DOHH2 (cell line): ENCODE results near the gene GPD2.

Experiments used
- H3F3A ChIP-seq: fragments of 200-600 bp; sonication (generic), shearing (Covaris generic); 2 replicates; pipeline ENCODE4 v1.6.0; 2016; ENCODE audit warnings: antibody characterized with exemption, mild to moderate bottlenecking; ENCODE audit not compliant: control insufficient read depth, insufficient read depth
- H3K27ac ChIP-seq: fragments of 200-600 bp; sonication (generic); 2 replicates; pipeline ENCODE4 v1.5.1; 2014; ENCODE audit warnings: low read depth, mild to moderate bottlenecking, low read length, moderate library complexity
- H3K27me3 ChIP-seq: fragments of 200-600 bp; sonication (generic); 2 replicates; pipeline ENCODE4 v1.6.1; 2014; ENCODE audit warnings: mild to moderate bottlenecking, low read length, mixed read lengths; ENCODE audit not compliant: control insufficient read depth
- H3K36me3 ChIP-seq: fragments of 200-600 bp; sonication (generic); 2 replicates; pipeline ENCODE4 v1.6.1; 2014; ENCODE audit warnings: mild to moderate bottlenecking, low read length, moderate library complexity, mixed read lengths; ENCODE audit not compliant: control insufficient read depth
- H3K4me1 ChIP-seq: fragments of 200-600 bp; sonication (generic); 2 replicates; pipeline ENCODE4 v1.6.1; 2014; ENCODE audit warnings: mild to moderate bottlenecking, low read length, mixed read lengths; ENCODE audit not compliant: control insufficient read depth
- H3K4me2 ChIP-seq: fragments of 200-600 bp; sonication (generic); 2 replicates; pipeline ENCODE4 v1.6.0; 2014; ENCODE audit warnings: mild to moderate bottlenecking, low read length, moderate library complexity
- H3K4me3 ChIP-seq: fragments of 200-600 bp; sonication (generic); 2 replicates; pipeline ENCODE4 v1.5.1; 2014; ENCODE audit warnings: mild to moderate bottlenecking, low read length, mixed read lengths
- H3K79me2 ChIP-seq: fragments of 200-600 bp; sonication (generic); 2 replicates; pipeline ENCODE4 v1.6.1; 2014; ENCODE audit warnings: mild to moderate bottlenecking, low read length, mixed read lengths; ENCODE audit not compliant: control insufficient read depth
- H3K9me2 ChIP-seq: fragments of 200-600 bp; sonication (generic); replicated peaks from 2 replicates; pipeline ENCODE4 v1.6.1; 2014; ENCODE audit warnings: mild to moderate bottlenecking, low read length, mixed read lengths; ENCODE audit not compliant: control insufficient read depth
- H3K9me3 ChIP-seq: fragments of 200-600 bp; sonication (generic); 2 replicates; pipeline ENCODE4 v1.6.1; 2014; ENCODE audit warnings: antibody characterized with exemption, low read length, mixed read lengths; ENCODE audit not compliant: control insufficient read depth, insufficient read depth
- H4K20me1 ChIP-seq: fragments of 200-600 bp; sonication (generic); 2 replicates; pipeline ENCODE4 v1.6.0; 2014; ENCODE audit warnings: low read depth, mild to moderate bottlenecking, antibody characterized with exemption, low read length, moderate library complexity; ENCODE audit not compliant: control insufficient read depth, insufficient read depth
- CTCF ChIP-seq: fragments of 200-600 bp; sonication (generic); IDR thresholded peaks from one replicate; pipeline ENCODE4 v1.5.1; 2014; ENCODE audit warnings: antibody characterized with exemption, mild to moderate bottlenecking, low read depth, low read length; ENCODE audit not compliant: poor library complexity, severe bottlenecking
- EZH2phosphoT487 ChIP-seq: fragments of 200-600 bp; sonication (generic); IDR thresholded peaks from 2 replicates; pipeline ENCODE4 v1.6.1; 2017; ENCODE audit warnings: borderline replicate concordance, mild to moderate bottlenecking, antibody characterized with exemption, low read length, moderate library complexity, mixed read lengths

GPD2 gene

GRCh38 chr2:156532989-156533388, 96.8 kb downstream of the GPD2 start:
- Histone ChIP-seq H3K9me2 (no peaks in the 10 kb centered on the region), H3K4me2 (no peak overlapping the region), H3F3A (no peaks in the 10 kb centered on the region), H3K79me2 (no peaks in the 10 kb centered on the region), H3K27ac (no peak overlapping the region), H3K9me3 (no peaks in the 10 kb centered on the region), H3K4me1 (peaks cover 12% of the 10 kb centered on the region), H3K27me3 (no peaks in the 10 kb centered on the region), H3K4me3 (no peak overlapping the region), H3K36me3 (no peaks in the 10 kb centered on the region), H4K20me1 (no peaks in the 10 kb centered on the region)
- TF ChIP-seq CTCF (no peak), EZH2phosphoT487 (no peak)

GRCh38 chr2:156536534-156536933, 100.4 kb downstream of the GPD2 start:
- Histone ChIP-seq H3K9me3 (no peaks in the 10 kb centered on the region), H3K4me2 (no peak overlapping the region), H3K79me2 (no peaks in the 10 kb centered on the region), H3K9me2 (no peaks in the 10 kb centered on the region), H3K27ac (no peak overlapping the region), H3K27me3 (no peaks in the 10 kb centered on the region), H3K36me3 (no peaks in the 10 kb centered on the region), H3K4me1 (peaks cover 12% of the 10 kb centered on the region), H3K4me3 (no peak overlapping the region), H3F3A (no peaks in the 10 kb centered on the region), H4K20me1 (no peaks in the 10 kb centered on the region)
- TF ChIP-seq CTCF, result no peak
- TF ChIP-seq EZH2phosphoT487, result no peak

- Histone ChIP-seq H3K4me3 (no peak overlapping the region), H4K20me1 (no peaks in the 10 kb centered on the region), H3K4me1 (peaks cover 12% of the 10 kb centered on the region), H3K27ac (no peak overlapping the region), H3K79me2 (no peaks in the 10 kb centered on the region), H3F3A (no peaks in the 10 kb centered on the region), H3K9me3 (no peaks in the 10 kb centered on the region), H3K4me2 (no peak overlapping the region), H3K27me3 (no peaks in the 10 kb centered on the region), H3K36me3 (no peaks in the 10 kb centered on the region), H3K9me2 (no peaks in the 10 kb centered on the region)
- TF ChIP-seq CTCF (no peak), EZH2phosphoT487 (no peak)
Observed at GRCh38 chr2:156537141-156537540, 101.0 kb downstream of the GPD2 start.

GRCh38 chr2:156538083-156538504, 101.9 kb downstream of the GPD2 start:
- H3K9me3 ChIP-seq, result no peaks in the 10 kb centered on the region
- TF ChIP-seq EZH2phosphoT487, result no peak
- TF ChIP-seq CTCF, result no peak
- H3K4me2 ChIP-seq, result no peak overlapping the region
- no peaks in the 10 kb centered on the region for H3F3A ChIP-seq
- H4K20me1 ChIP-seq, result no peaks in the 10 kb centered on the region
- no peak overlapping the region for H3K4me3 ChIP-seq
- no peaks in the 10 kb centered on the region for H3K9me2 ChIP-seq
- H3K36me3 ChIP-seq, result no peaks in the 10 kb centered on the region
- no peaks in the 10 kb centered on the region for H3K27me3 ChIP-seq
- no peaks in the 10 kb centered on the region for H3K79me2 ChIP-seq
- peaks cover 5% of the 10 kb centered on the region for H3K4me1 ChIP-seq
- no peak overlapping the region for H3K27ac ChIP-seq
